Measurements from ENCODE around the gene ZBTB34.

ZBTB34 gene

DNA sequence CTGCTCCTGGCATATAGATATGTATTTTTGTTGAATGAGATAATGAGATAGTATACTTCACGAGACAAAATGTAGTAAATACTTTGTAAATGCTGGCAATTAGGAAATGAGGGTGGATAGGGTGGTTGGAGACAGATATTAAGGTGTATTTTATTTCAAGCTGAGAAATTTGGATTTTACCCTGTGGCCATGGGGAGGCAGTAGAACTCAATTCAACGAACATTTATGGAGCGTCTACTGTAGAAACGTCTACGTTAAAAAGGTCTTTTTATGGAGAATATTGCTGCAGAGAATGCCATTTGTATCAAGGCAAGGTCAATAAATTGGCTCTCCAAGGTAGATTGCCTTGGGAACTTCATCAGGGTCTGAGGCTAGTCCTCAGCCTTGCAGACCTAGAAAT, 32.6 kb downstream of the ZBTB34 start:
- no peak overlapping the region for H3K4me3 ChIP-seq (ENCODE audit: low read depth, low read length)
- TF ChIP-seq, protein P1, sequence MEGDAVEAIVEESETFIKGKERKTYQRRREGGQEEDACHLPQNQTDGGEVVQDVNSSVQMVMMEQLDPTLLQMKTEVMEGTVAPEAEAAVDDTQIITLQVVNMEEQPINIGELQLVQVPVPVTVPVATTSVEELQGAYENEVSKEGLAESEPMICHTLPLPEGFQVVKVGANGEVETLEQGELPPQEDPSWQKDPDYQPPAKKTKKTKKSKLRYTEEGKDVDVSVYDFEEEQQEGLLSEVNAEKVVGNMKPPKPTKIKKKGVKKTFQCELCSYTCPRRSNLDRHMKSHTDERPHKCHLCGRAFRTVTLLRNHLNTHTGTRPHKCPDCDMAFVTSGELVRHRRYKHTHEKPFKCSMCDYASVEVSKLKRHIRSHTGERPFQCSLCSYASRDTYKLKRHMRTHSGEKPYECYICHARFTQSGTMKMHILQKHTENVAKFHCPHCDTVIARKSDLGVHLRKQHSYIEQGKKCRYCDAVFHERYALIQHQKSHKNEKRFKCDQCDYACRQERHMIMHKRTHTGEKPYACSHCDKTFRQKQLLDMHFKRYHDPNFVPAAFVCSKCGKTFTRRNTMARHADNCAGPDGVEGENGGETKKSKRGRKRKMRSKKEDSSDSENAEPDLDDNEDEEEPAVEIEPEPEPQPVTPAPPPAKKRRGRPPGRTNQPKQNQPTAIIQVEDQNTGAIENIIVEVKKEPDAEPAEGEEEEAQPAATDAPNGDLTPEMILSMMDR (IDR thresholded peaks at IDR 0.05; ENCODE audit: low read depth, low read length, missing control alignments): peak; percentile 27
- no peak for DNase-seq (ENCODE audit: low read depth)

DNA sequence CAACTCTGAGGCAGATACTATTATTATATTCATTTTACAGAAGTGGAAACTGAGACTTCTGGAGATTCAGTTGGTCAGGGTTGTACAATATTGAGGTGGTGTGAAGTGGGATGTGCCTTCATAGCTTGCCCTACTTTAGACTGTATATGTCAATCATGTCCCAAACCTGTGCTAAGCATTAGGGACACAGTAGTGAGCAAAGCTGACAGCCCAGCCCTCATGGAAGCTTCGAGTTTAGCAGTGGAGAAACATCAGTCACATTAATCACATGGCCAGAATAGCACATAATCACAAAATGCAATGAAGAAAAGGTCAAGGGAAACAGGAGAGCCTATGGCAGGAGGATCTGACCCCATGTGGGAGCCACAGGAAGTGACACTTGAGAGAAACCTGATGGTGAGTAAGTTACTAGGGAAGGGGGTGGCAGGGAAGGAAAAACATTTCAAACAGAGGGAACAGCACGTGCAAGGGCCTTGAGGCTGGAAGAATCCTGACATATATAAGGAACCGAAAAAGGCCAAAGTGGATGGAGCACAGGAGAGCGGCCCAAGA, 33.7 kb downstream of the ZBTB34 start:
- TF ChIP-seq, protein P1 (IDR thresholded peaks at IDR 0.05; ENCODE audit: low read depth, low read length, missing control alignments): no peak
- no peak for DNase-seq (ENCODE audit: low read depth)

DNA sequence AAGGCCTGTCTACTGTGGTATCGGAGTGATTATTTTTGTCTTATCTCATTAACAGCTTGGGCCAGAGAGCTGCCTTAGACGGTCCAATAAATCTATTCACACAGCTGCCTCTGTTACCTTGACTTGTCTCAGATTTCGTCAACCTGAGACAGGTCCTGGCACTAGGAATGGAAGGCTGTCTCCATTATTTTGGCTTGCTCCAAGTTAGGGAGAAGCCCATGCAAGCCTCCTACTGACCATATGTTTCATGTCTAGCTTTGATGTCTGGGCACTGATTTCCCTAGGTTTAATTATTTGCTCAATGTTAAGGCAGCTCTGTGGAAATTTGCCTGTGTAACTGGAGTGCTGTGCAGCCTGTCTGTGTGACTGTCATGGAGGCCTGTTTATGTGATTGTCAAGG, 41.8 kb downstream of the ZBTB34 start:
- DNase-seq (ENCODE audit: low read depth): no peak
- TF ChIP-seq, protein P1 (IDR thresholded peaks at IDR 0.05; ENCODE audit: low read depth, low read length, missing control alignments): no peak
- no peak overlapping the region for H3K4me3 ChIP-seq (ENCODE audit: low read depth, low read length)

More for the DNA sequence above, 33.7 kb downstream of the ZBTB34 start:
- H3K4me3 ChIP-seq (ENCODE audit: low read depth, low read length): no peak overlapping the region

DNA sequence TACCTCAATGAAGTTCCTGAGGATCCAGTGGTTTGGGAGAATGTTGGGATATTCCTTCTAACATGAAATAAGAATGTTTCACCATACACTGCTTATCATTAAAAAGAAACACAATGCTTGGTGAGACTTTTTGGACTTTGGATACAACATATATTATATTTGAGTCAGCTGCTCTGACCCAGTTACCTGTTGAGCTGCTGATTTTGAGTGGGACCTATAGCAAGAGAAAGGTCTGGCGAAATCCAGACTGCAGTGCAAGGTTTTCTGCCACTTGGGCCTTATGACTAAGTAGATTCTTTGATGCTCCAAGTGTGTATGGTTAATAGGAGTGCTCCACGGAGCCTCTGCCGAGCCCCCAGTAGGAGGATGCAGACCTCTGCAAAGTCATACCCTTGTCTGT, 44.1 kb downstream of the ZBTB34 start:
- TF ChIP-seq, protein P1 (IDR thresholded peaks at IDR 0.05; ENCODE audit: low read depth, low read length, missing control alignments): no peak
- no peak for DNase-seq (ENCODE audit: low read depth)
- H3K4me3 ChIP-seq (ENCODE audit: low read depth, low read length): no peak overlapping the region

DNA sequence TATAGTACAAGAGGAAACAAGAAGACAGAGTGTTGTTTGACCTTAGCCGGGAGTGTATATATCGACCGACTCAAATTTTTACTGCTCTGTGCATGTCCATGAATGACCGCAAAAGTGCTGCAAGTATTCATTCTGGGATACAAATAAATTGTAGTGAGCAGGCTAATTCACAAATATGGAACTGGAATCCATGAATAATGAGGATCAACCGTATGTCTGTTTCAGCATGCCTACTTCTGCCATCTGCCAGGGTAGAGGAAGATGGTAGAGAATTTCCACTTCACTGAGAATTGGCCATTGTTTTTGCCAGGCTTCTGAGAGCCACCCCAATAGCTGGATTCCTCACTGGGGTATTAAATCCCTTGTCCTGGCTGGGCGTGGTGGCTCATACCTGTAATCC, 45.7 kb downstream of the ZBTB34 start:
- DNase-seq (ENCODE audit: low read depth): no peak
- TF ChIP-seq, protein P1 (IDR thresholded peaks at IDR 0.05; ENCODE audit: low read depth, low read length, missing control alignments): no peak
- H3K4me3 ChIP-seq (ENCODE audit: low read depth, low read length): no peak overlapping the region

DNA sequence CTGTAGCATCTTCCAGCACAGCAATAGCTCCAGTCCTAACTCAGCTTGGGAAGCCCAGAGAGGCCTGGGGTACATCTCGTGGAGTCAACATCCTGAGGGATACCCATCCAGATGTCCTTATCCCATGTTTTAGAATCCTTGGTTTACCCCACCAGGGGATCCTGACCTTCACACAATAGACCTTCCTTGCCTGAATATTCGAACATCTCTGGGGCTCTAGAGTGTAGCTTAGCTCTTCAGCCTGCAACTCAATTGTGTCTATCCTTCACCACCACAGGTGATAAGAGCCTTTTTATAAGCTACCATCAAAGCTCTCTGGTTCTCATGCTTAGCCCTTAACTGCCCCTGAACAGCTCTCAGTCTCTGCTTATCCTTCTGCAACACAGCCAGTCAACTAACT, 46.6 kb downstream of the ZBTB34 start:
- TF ChIP-seq, protein P1 (IDR thresholded peaks at IDR 0.05; ENCODE audit: low read depth, low read length, missing control alignments): no peak
- no peak for DNase-seq (ENCODE audit: low read depth)
- H3K4me3 ChIP-seq (ENCODE audit: low read depth, low read length): no peak overlapping the region
